GM12878 (cell line): ENCODE measurements around the gene SPAG6.

ENCODE experiments used
- BHLHE40 ChIP-seq, 2 experiments: fragments of 450-650 bp in 1 of 2; IDR thresholded peaks; 2 replicates each; pipeline ENCODE4 v1.6.1; 2011 to 2017; ENCODE audit warnings: low read depth in 2 of 2, borderline replicate concordance in 1 of 2, improper control_type of control experiment in 1 of 2, low read length in 1 of 2, mild to moderate bottlenecking in 1 of 2
- CTCF ChIP-seq, 3 experiments: IDR thresholded peaks in 2 of 3; conservative IDR thresholded peaks in 1 of 3; 2 replicates each; pipeline ENCODE4 v1.5.1; 2011; ENCODE audit warnings: low read depth in 3 of 3, low read length in 3 of 3, mild to moderate bottlenecking in 3 of 3, control low read depth in 2 of 3, moderate library complexity in 2 of 3, inconsistent platforms in 1 of 3, mixed read lengths in 1 of 3; ENCODE audit not compliant: control insufficient read depth in 2 of 3, insufficient read depth in 1 of 3; ENCODE audit errors: extremely low read depth in 1 of 3
- LARP7 ChIP-seq: fragments of 450-650 bp; IDR thresholded peaks from 2 replicates; pipeline ENCODE4 v1.6.1; 2017; ENCODE audit warnings: mild to moderate bottlenecking
- ZNF274 ChIP-seq: IDR thresholded peaks from one replicate; pipeline ENCODE4 v1.8.0; 2011; ENCODE audit not compliant: insufficient read length, insufficient read depth

- TF ChIP-seq CTCF (IDR thresholded peaks at IDR 0.05 in 2 of 3, conservative IDR thresholded peaks at IDR 0.05 in 1 of 3; ENCODE audit: control insufficient read depth in 2 of 3, extremely low read depth in 1 of 3, insufficient read depth in 1 of 3, low read depth in 3 of 3, low read length in 3 of 3) (no peak), ZNF274 (no peak), LARP7 (no peak), BHLHE40 (IDR thresholded peaks at IDR 0.05; ENCODE audit: borderline replicate concordance in 1 of 2, low read depth in 2 of 2, low read length in 1 of 2) (no peak)
These were observed 36.9 kb upstream of the SPAG6 start for GRCh38 chr10:22308390-22308789.
